PFSK-1 (cell line): Measurements from ENCODE around the gene FGF14.

Source experiments
- FOXP2 ChIP-seq: optimal IDR thresholded peaks from 2 replicates; pipeline ENCODE3; 2011; ENCODE audit warnings: borderline replicate concordance, control low read depth, inconsistent platforms; ENCODE audit not compliant: insufficient read depth; ENCODE audit errors: extremely low read length, extremely low read depth
- POLR2AphosphoS5 ChIP-seq: IDR thresholded peaks from 2 replicates; pipeline ENCODE4 v1.6.1; 2012; ENCODE audit warnings: low read depth, mild to moderate bottlenecking, control low read depth, low read length, moderate library complexity
- SIN3A ChIP-seq: IDR thresholded peaks from 2 replicates; pipeline ENCODE4 v1.6.1; 2012; ENCODE audit warnings: mild to moderate bottlenecking, low read length, moderate library complexity, borderline replicate concordance; ENCODE audit not compliant: insufficient read depth
- TAF1 ChIP-seq: IDR thresholded peaks from 2 replicates; pipeline ENCODE4 v1.6.1; 2012; ENCODE audit warnings: low read length, control low read depth, borderline replicate concordance; ENCODE audit not compliant: insufficient read depth
- TF ChIP-seq, protein P1 (sequence below), 2 experiments: IDR thresholded peaks; 2 replicates each; pipeline versions ENCODE4 v1.6.1 to v1.8.0; 2011 to 2012; ENCODE audit warnings: low read depth in 2 of 2, low read length in 2 of 2, control low read depth in 1 of 2, inconsistent platforms in 1 of 2, mild to moderate bottlenecking in 1 of 2, moderate library complexity in 1 of 2; ENCODE audit not compliant: insufficient read depth in 1 of 2

DNA sequence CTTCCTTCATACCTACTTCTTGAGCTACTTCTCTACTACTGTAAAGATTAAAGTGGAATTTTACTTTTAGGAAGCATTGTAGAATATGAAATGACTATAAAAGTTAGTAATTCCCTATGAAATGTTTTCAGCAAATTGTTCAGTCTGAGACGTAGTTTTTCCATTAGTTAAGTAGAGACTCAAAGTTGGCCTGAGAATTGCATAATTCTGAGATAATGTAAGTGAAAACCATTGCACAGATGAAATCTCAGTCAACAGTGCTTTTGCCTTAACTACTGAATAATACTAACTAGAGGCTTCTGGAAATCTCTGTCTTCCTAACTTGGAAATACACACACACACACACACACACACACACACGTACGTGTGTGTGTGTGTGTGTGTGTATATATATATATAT lies 125.9 kb downstream of the FGF14 start:
- TF ChIP-seq, protein P1, sequence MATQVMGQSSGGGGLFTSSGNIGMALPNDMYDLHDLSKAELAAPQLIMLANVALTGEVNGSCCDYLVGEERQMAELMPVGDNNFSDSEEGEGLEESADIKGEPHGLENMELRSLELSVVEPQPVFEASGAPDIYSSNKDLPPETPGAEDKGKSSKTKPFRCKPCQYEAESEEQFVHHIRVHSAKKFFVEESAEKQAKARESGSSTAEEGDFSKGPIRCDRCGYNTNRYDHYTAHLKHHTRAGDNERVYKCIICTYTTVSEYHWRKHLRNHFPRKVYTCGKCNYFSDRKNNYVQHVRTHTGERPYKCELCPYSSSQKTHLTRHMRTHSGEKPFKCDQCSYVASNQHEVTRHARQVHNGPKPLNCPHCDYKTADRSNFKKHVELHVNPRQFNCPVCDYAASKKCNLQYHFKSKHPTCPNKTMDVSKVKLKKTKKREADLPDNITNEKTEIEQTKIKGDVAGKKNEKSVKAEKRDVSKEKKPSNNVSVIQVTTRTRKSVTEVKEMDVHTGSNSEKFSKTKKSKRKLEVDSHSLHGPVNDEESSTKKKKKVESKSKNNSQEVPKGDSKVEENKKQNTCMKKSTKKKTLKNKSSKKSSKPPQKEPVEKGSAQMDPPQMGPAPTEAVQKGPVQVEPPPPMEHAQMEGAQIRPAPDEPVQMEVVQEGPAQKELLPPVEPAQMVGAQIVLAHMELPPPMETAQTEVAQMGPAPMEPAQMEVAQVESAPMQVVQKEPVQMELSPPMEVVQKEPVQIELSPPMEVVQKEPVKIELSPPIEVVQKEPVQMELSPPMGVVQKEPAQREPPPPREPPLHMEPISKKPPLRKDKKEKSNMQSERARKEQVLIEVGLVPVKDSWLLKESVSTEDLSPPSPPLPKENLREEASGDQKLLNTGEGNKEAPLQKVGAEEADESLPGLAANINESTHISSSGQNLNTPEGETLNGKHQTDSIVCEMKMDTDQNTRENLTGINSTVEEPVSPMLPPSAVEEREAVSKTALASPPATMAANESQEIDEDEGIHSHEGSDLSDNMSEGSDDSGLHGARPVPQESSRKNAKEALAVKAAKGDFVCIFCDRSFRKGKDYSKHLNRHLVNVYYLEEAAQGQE (IDR thresholded peaks at IDR 0.05; ENCODE audit: insufficient read depth in 1 of 2, low read depth in 2 of 2, low read length in 2 of 2) = no peak
- TF ChIP-seq TAF1 = no peak
- no peak for TF ChIP-seq POLR2AphosphoS5
- no peak for TF ChIP-seq SIN3A
- TF ChIP-seq FOXP2 = no peak
